ENCODE measurements around the gene COL13A1. TPM values are rescaled to one million over a fixed set of nuclear protein-coding genes. Genes with fewer than 3 reads are reported as not detected.

Gene COL13A1
- total RNA-seq, 4 donors from 2014 or later = 0.17 to 0.49 (median 0.44) TPM; not detected in 1

GRCh38 chr10:69774596-69774995, 27.1 kb upstream of the COL13A1 start:
- no peak for TF ChIP-seq CTCF (IDR thresholded peaks at IDR 0.05; ENCODE audit: low read depth)

GRCh38 chr10:69780077-69780476, 21.6 kb upstream of the COL13A1 start:
- no peak for TF ChIP-seq CTCF (IDR thresholded peaks at IDR 0.05; ENCODE audit: low read depth)

- TF ChIP-seq CTCF (IDR thresholded peaks at IDR 0.05; ENCODE audit: low read depth) = no peak
These were observed 20.1 kb upstream of the COL13A1 start for GRCh38 chr10:69781576-69781975.

GRCh38 chr10:69783515-69783914, 18.2 kb upstream of the COL13A1 start:
- TF ChIP-seq CTCF (IDR thresholded peaks at IDR 0.05; ENCODE audit: low read depth) = no peak

- no peak for TF ChIP-seq CTCF (IDR thresholded peaks at IDR 0.05; ENCODE audit: low read depth)
These were observed 14.9 kb upstream of the COL13A1 start for GRCh38 chr10:69786791-69787190.

- no peak for TF ChIP-seq CTCF (IDR thresholded peaks at IDR 0.05; ENCODE audit: low read depth)
These were observed 14.0 kb upstream of the COL13A1 start for GRCh38 chr10:69787681-69788080.

GRCh38 chr10:69789164-69789576, 12.5 kb upstream of the COL13A1 start:
- TF ChIP-seq CTCF (IDR thresholded peaks at IDR 0.05; ENCODE audit: low read depth) = no peak

Data from subcutaneous adipose tissue (tissue), 4 donors.